ENCODE measurements around the gene MACROH2A1.

MACROH2A1 gene

DNA sequence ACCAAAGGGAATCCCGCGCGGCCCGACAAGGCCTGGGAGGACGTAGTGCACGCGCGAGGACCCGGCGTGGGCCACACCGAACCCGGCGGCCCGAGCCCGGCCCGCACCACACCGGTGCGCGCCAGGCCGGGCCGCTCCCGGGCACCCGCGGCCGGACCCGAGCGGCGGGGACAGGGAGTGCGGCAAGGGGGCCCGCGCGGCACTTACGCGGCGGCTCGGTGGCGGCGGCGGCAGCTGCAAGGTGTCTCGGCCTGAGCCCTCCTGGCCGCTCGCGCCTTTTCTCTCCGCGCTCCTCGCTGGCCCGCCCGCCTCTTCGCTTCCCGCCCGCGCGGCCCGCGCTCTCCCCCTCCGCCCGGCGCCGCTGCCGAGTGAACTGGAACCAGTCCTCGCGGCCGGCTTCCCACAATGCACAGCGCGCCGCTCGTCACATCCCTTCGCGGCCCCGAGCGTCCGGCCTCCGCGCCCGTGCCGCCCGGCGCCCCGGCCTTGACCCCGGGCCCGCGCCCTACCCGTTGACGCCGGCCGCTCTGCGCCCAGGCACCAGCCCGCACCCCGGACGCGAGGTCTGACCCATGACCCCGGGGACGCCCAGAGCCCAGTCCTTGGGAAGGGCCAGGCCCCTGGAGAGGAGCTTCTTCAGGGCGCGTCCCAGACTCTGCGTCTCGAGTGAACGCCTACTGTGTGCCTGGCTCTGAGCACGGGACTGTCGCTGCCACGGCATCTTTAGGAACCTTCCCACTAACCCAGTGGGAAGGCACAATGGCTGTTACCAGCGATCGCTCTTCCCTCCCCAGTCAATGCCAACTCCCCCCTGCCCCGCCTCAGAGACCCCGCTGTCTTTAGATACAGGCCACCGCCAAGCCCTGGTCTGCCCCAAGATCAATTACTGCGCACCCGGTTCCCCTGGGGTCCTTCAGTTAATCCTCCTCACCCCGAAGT lies at the start of gene MACROH2A1:
Gene MACROH2A1 (minus strand): TSS at position 377 of the 939 bp plus-strand sequence. CDS start 10,138 bp downstream, outside the sequence.
- Histone ChIP-seq H3K9ac (ENCODE audit: low read length) (peak within 1 kb of the TSS; percentile 99), H3K4me1 (ENCODE audit: low read length) (peaks cover 39% of the 10 kb centered on the region), H2AFZ (ENCODE audit: low read length) (peak within 1 kb of the TSS; percentile 100), H3K4me2 (ENCODE audit: low read depth, low read length) (peak within 1 kb of the TSS; percentile 98), H3K9me2 (replicated peaks; ENCODE audit: insufficient read depth, low read length) (no peaks in the 10 kb centered on the region), H3K4me3 (ENCODE audit: low read length) (peak within 1 kb of the TSS; percentile 99), H3K79me2 (ENCODE audit: low read length) (peaks cover 53% of the 10 kb centered on the region), H3K27ac (ENCODE audit: low read length) (peak within 1 kb of the TSS; percentile 93), H4K20me1 (ENCODE audit: insufficient read depth, low read length) (peaks cover 39% of the 10 kb centered on the region), H3K27me3 (replicated peaks; ENCODE audit: insufficient read depth, low read length) (no peaks in the 10 kb centered on the region), H3F3A (ENCODE audit: insufficient read depth, low read length) (peaks cover 13% of the 10 kb centered on the region), H3K9me3 (replicated peaks; ENCODE audit: insufficient read depth, low read length) (no peaks in the 10 kb centered on the region), H3K36me3 (replicated peaks; ENCODE audit: insufficient read depth, low read length) (no peaks in the 10 kb centered on the region; the same call in 1 of the 2 replicates)
- DNase-seq, result peak; percentile 89
- TF ChIP-seq EZH2 (optimal IDR thresholded peaks at IDR 0.05; ENCODE audit: low read depth, low read length), result no peak
- TF ChIP-seq EZH2phosphoT487 (IDR thresholded peaks at IDR 0.05; ENCODE audit: low read length), result no peak
- TF ChIP-seq, protein P1, sequence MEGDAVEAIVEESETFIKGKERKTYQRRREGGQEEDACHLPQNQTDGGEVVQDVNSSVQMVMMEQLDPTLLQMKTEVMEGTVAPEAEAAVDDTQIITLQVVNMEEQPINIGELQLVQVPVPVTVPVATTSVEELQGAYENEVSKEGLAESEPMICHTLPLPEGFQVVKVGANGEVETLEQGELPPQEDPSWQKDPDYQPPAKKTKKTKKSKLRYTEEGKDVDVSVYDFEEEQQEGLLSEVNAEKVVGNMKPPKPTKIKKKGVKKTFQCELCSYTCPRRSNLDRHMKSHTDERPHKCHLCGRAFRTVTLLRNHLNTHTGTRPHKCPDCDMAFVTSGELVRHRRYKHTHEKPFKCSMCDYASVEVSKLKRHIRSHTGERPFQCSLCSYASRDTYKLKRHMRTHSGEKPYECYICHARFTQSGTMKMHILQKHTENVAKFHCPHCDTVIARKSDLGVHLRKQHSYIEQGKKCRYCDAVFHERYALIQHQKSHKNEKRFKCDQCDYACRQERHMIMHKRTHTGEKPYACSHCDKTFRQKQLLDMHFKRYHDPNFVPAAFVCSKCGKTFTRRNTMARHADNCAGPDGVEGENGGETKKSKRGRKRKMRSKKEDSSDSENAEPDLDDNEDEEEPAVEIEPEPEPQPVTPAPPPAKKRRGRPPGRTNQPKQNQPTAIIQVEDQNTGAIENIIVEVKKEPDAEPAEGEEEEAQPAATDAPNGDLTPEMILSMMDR (IDR thresholded peaks at IDR 0.05; ENCODE audit: low read length), result no peak

DNA sequence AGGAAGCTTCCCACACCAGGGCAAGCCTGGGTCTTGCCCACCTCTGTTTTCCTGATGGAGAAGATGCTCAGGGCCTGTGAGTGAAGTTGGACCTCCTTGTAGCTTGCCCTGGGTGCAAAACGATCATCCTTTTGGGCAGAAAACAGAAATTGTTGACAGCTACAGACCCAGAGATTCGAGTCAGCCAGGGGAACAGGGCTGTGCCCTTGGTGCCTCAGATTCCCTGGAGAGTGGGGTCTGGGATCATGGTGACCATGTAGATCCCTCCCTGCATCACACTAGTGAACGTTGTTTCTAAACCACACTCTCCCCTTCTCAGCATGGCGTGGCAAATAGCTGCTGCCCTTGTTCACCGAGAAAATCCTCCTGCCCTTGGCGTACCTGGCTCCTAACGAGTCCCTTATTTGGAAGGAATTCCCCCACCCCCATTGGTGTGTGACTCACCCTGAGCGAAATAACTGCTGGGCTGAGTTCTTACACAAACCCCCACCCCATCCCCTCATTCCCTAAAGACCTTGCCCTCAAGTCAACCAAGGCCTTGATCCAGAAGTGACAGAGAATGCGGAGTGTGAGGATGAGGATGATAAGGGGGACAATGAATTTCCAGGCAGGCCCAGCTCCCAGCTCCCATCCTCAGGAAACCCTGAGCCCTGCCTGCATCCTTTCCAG lies 49.2 kb upstream of the MACROH2A1 start:
- no peaks in the 10 kb centered on the region for H3K9me2 ChIP-seq (replicated peaks; ENCODE audit: insufficient read depth, low read length)
- no peaks in the 10 kb centered on the region for H3K79me2 ChIP-seq (ENCODE audit: low read length)
- no peaks in the 10 kb centered on the region for H3K27me3 ChIP-seq (replicated peaks; ENCODE audit: insufficient read depth, low read length)
- no peaks in the 10 kb centered on the region for H3K36me3 ChIP-seq (replicated peaks; ENCODE audit: insufficient read depth, low read length)
- no peak overlapping the region for H3K4me3 ChIP-seq (ENCODE audit: low read length)
- H4K20me1 ChIP-seq (ENCODE audit: insufficient read depth, low read length), result no peaks in the 10 kb centered on the region
- no peaks in the 10 kb centered on the region for H3F3A ChIP-seq (ENCODE audit: insufficient read depth, low read length)
- no peak overlapping the region for H2AFZ ChIP-seq (ENCODE audit: low read length)
- H3K27ac ChIP-seq (ENCODE audit: low read length), result no peak overlapping the region
- TF ChIP-seq EZH2 (optimal IDR thresholded peaks at IDR 0.05; ENCODE audit: low read depth, low read length), result no peak
- H3K9ac ChIP-seq (ENCODE audit: low read length), result no peak overlapping the region
- no peaks in the 10 kb centered on the region; the same call in 1 of the 2 replicates for H3K4me1 ChIP-seq (ENCODE audit: low read length)
- H3K4me2 ChIP-seq (ENCODE audit: low read depth, low read length), result no peak overlapping the region
- no peaks in the 10 kb centered on the region for H3K9me3 ChIP-seq (replicated peaks; ENCODE audit: insufficient read depth, low read length)
- DNase-seq, result no peak

DNA sequence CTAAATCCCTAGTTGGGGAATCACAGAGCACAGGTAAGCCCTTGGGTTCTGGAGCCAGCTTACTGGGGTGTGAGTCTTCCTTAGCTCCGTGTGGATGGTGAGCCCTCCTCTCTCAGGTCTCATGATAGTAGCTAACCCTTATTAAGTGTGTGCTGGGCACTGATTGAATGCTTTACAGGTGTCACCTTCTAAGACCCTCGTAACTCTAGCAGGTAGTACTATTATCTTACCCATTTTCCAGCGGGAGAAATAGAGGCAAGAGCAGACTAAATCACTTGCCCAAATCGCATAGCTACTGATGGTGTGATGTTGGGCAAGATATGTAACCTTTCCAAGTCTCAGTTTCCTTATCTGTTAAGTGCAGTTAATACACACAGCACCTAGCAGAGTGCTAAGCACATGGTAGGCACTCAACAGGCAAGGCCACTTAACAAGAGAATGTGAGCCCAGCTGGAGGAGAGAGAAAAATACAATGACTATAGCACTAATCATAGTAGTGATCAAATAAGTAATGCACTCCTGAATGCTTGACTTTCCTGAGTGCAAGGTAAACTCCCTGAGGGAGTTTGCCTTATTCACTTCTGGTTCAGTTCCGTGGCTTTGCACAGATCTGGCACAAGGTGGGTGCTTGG lies 48.4 kb upstream of the MACROH2A1 start, which contains the start of gene DCANP1:
Gene DCANP1 (minus strand): TSS at position 51 of the 632 bp plus-strand sequence. CDS start 240 bp downstream, outside the sequence.
- Histone ChIP-seq H3K27me3 (replicated peaks; ENCODE audit: insufficient read depth, low read length) (no peaks in the 10 kb centered on the region), H2AFZ (ENCODE audit: low read length) (no peak within 1 kb of the TSS), H3F3A (ENCODE audit: insufficient read depth, low read length) (no peaks in the 10 kb centered on the region), H3K79me2 (ENCODE audit: low read length) (no peaks in the 10 kb centered on the region), H3K9me3 (replicated peaks; ENCODE audit: insufficient read depth, low read length) (no peaks in the 10 kb centered on the region), H4K20me1 (ENCODE audit: insufficient read depth, low read length) (no peaks in the 10 kb centered on the region), H3K9ac (ENCODE audit: low read length) (no peak within 1 kb of the TSS), H3K4me3 (ENCODE audit: low read length) (no peak within 1 kb of the TSS), H3K36me3 (replicated peaks; ENCODE audit: insufficient read depth, low read length) (no peaks in the 10 kb centered on the region), H3K4me2 (ENCODE audit: low read depth, low read length) (no peak within 1 kb of the TSS), H3K9me2 (replicated peaks; ENCODE audit: insufficient read depth, low read length) (no peaks in the 10 kb centered on the region), H3K27ac (ENCODE audit: low read length) (no peak within 1 kb of the TSS), H3K4me1 (ENCODE audit: low read length) (no peaks in the 10 kb centered on the region; the same call in 1 of the 2 replicates)
- DNase-seq, result no peak
- no peak for TF ChIP-seq EZH2phosphoT487 (IDR thresholded peaks at IDR 0.05; ENCODE audit: low read length)
- TF ChIP-seq, protein P1 (IDR thresholded peaks at IDR 0.05; ENCODE audit: low read length), result no peak
- TF ChIP-seq EZH2 (optimal IDR thresholded peaks at IDR 0.05; ENCODE audit: low read depth, low read length), result no peak
